HEK293 (cell line): ENCODE results near the gene FLRT1.

Source experiments
- CTCF ChIA-PET: fragments of 350-600 bp; formaldehyde crosslinking; extraction: SDS; loops from one replicate; lab custom pipeline; 2021; ENCODE audit warnings: antibody characterized with exemption; lab: Yijun Ruan, JAX
- POLR2A ChIA-PET: fragments of 300-600 bp; formaldehyde crosslinking; extraction: SDS; loops from one replicate; lab custom pipeline; 2020; ENCODE audit warnings: antibody characterized with exemption, inconsistent platforms; lab: Yijun Ruan, JAX
- H3K27ac ChIP-seq: fragments of 200-500 bp; sonication (Bioruptor generic); 2 replicates; pipeline ENCODE4 v1.5.1; 2014; ENCODE audit warnings: low read depth, low read length, control low read depth, inconsistent platforms; ENCODE audit errors: extremely low read depth
- H3K36me3 ChIP-seq, 2 experiments: fragments of 200-500 bp in 1 of 2; sonication (Bioruptor generic) in 1 of 2; 1 replicate in 1 of 2; 2 replicates in 1 of 2; pipeline ENCODE4 v1.5.1; 2014 to 2017; ENCODE audit warnings: inconsistent platforms in 2 of 2, low read length in 2 of 2; ENCODE audit not compliant: control insufficient read depth in 2 of 2, insufficient read depth in 1 of 2
- H3K4me1 ChIP-seq: fragments of 200-500 bp; sonication (Bioruptor generic); 2 replicates; pipeline ENCODE4 v1.5.1; 2014; ENCODE audit warnings: mild to moderate bottlenecking, low read length, inconsistent platforms; ENCODE audit not compliant: control insufficient read depth, insufficient read depth
- H3K4me3 ChIP-seq: 2 replicates; pipeline ENCODE4 v1.5.1; 2011; ENCODE audit warnings: low read depth, mild to moderate bottlenecking, control low read depth, low read length, moderate library complexity
- H3K9me3 ChIP-seq: fragments of 200-500 bp; sonication (Bioruptor generic); 2 replicates; pipeline ENCODE4 v1.5.1; 2014; ENCODE audit warnings: low read depth, low read length, inconsistent platforms; ENCODE audit not compliant: control insufficient read depth, insufficient read depth
- GLIS1 ChIP-seq: fragments of 450-650 bp; formaldehyde crosslinking; IDR thresholded peaks from 2 replicates; pipeline ENCODE4 v1.5.1; 2016; ENCODE audit warnings: missing biosample characterization, missing genetic modification characterization
- IKZF3 ChIP-seq: fragments of 450-650 bp; IDR thresholded peaks from 2 replicates; pipeline ENCODE4 v1.5.0; 2018; ENCODE audit warnings: missing biosample characterization, mild to moderate bottlenecking, missing genetic modification characterization, moderate library complexity
- KLF16 ChIP-seq: fragments of 450-650 bp; formaldehyde crosslinking; IDR thresholded peaks from 2 replicates; pipeline ENCODE4 v1.5.1; 2017; ENCODE audit warnings: missing biosample characterization, missing genetic modification characterization
- PRDM2 ChIP-seq: fragments of 450-650 bp; formaldehyde crosslinking; IDR thresholded peaks from 2 replicates; pipeline ENCODE4 v1.5.1; 2016; ENCODE audit warnings: missing biosample characterization, missing genetic modification characterization, borderline replicate concordance
- TRIM28 ChIP-seq: IDR thresholded peaks from 2 replicates; pipeline ENCODE4 v1.6.1; 2011; ENCODE audit warnings: low read length, control low read depth, borderline replicate concordance
- WT1 ChIP-seq: fragments of 450-650 bp; formaldehyde crosslinking; IDR thresholded peaks from 2 replicates; pipeline ENCODE4 v1.5.1; 2016; ENCODE audit warnings: missing biosample characterization, missing genetic modification characterization
- ZFHX2 ChIP-seq: fragments of 450-650 bp; formaldehyde crosslinking; conservative IDR thresholded peaks from 2 replicates; pipeline ENCODE4 v1.5.1; 2016; ENCODE audit warnings: missing biosample characterization, missing genetic modification characterization
- ZNF133 ChIP-seq: fragments of 450-650 bp; formaldehyde crosslinking; IDR thresholded peaks from 2 replicates; pipeline ENCODE4 v1.5.1; 2016; ENCODE audit warnings: missing biosample characterization, missing genetic modification characterization
- ZNF23 ChIP-seq: fragments of 450-650 bp; formaldehyde crosslinking; IDR thresholded peaks from 2 replicates; pipeline ENCODE4 v1.5.1; 2016; ENCODE audit warnings: missing biosample characterization, missing genetic modification characterization, borderline replicate concordance
- ZNF311 ChIP-seq: fragments of 450-650 bp; formaldehyde crosslinking; IDR thresholded peaks from 2 replicates; pipeline ENCODE4 v1.5.1; 2017; ENCODE audit warnings: missing biosample characterization, missing genetic modification characterization, borderline replicate concordance
- ZNF341 ChIP-seq: fragments of 450-650 bp; formaldehyde crosslinking; IDR thresholded peaks from 2 replicates; pipeline ENCODE4; 2016; ENCODE audit warnings: low read depth, missing biosample characterization, missing genetic modification characterization
- ZNF398 ChIP-seq: fragments of 450-650 bp; formaldehyde crosslinking; IDR thresholded peaks from 2 replicates; pipeline ENCODE4 v1.5.1; 2017; ENCODE audit warnings: missing biosample characterization, missing genetic modification characterization
- ZNF510 ChIP-seq: fragments of 450-650 bp; formaldehyde crosslinking; IDR thresholded peaks from 2 replicates; pipeline ENCODE4 v1.5.1; 2018; ENCODE audit warnings: mild to moderate bottlenecking, missing genetic modification characterization, missing biosample characterization; ENCODE audit not compliant: insufficient replicate concordance
- ZNF747 ChIP-seq: fragments of 450-650 bp; formaldehyde crosslinking; IDR thresholded peaks from 2 replicates; pipeline ENCODE4 v1.5.1; 2016; ENCODE audit warnings: missing biosample characterization, missing genetic modification characterization
- TF ChIP-seq, protein P1 (sequence below): fragments of 450-650 bp; formaldehyde crosslinking; IDR thresholded peaks from 2 replicates; pipeline ENCODE4 v1.5.1; 2017; ENCODE audit warnings: missing biosample characterization, mild to moderate bottlenecking, missing genetic modification characterization, moderate library complexity
- TF ChIP-seq, protein P2 (sequence below): fragments of 450-650 bp; formaldehyde crosslinking; IDR thresholded peaks from 2 replicates; pipeline ENCODE4 v1.5.1; 2016; ENCODE audit warnings: missing biosample characterization, missing genetic modification characterization

Gene FLRT1

GRCh38 chr11:64015935-64016845, 19.5 kb upstream of the FLRT1 start (continued):
- TF ChIP-seq ZNF311 (no peak), IKZF3 (tag by site-specific recombination) (no peak), ZNF510 (tag by site-specific recombination) (no peak), PRDM2 (tag by site-specific recombination) (no peak), GLIS1 (tag by site-specific recombination) (no peak)

- no peak overlapping the region for H3K4me3 ChIP-seq
- ChIA-PET CTCF (interaction anchor here (1.0 to 1.2 kb wide), 2 partner anchors 10 to 18 kb away, joined by 3 to 4 read pairs; no protein-coding TSS in a partner anchor), POLR2A (interaction anchor here (0.6 to 0.7 kb wide), 2 partner anchors 15 to 995 kb away, joined by 3 to 4 read pairs; no protein-coding TSS in a partner anchor)
- H3K4me1 ChIP-seq = no peaks in the 10 kb centered on the region
- H3K9me3 ChIP-seq = no peaks in the 10 kb centered on the region
- TF ChIP-seq ZFHX2 (tag by site-specific recombination) (peak; percentile 59), WT1 (tag by site-specific recombination) (no peak), ZNF341 (0 out of 2 replicates have a peak, but pooled peaks have one; percentile 57), ZNF398 (0 out of 2 replicates have a peak, but pooled peaks have one; percentile 0)
- no peaks in the 10 kb centered on the region for H3K36me3 ChIP-seq
- no peak overlapping the region for H3K27ac ChIP-seq
Measured at GRCh38 chr11:64017945-64018224, 17.8 kb upstream of the FLRT1 start.

- no peaks in the 10 kb centered on the region for H3K9me3 ChIP-seq
- H3K4me1 ChIP-seq = no peaks in the 10 kb centered on the region
- ChIA-PET POLR2A (interaction anchor here (0.7 to 1.1 kb wide), 2 partner anchors 14 to 16 kb away, joined by 3 read pairs; no protein-coding TSS in a partner anchor), CTCF (interaction anchor here (0.8 to 1.2 kb wide), 2 partner anchors 11 to 15 kb away, joined by 3 to 4 read pairs; no protein-coding TSS in a partner anchor)
- H3K27ac ChIP-seq = no peak overlapping the region
- H3K4me3 ChIP-seq = no peak overlapping the region
- no peaks in the 10 kb centered on the region for H3K36me3 ChIP-seq
- no peak for TF ChIP-seq TRIM28
- no peak for TF ChIP-seq ZNF133
- no peak for TF ChIP-seq ZNF341
- TF ChIP-seq WT1 (tag by site-specific recombination) = no peak
- TF ChIP-seq, protein P1, sequence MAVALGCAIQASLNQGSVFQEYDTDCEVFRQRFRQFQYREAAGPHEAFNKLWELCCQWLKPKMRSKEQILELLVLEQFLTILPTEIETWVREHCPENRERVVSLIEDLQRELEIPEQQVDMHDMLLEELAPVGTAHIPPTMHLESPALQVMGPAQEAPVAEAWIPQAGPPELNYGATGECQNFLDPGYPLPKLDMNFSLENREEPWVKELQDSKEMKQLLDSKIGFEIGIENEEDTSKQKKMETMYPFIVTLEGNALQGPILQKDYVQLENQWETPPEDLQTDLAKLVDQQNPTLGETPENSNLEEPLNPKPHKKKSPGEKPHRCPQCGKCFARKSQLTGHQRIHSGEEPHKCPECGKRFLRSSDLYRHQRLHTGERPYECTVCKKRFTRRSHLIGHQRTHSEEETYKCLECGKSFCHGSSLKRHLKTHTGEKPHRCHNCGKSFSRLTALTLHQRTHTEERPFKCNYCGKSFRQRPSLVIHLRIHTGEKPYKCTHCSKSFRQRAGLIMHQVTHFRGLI (tag by site-specific recombination) = no peak
- TF ChIP-seq, protein P2, sequence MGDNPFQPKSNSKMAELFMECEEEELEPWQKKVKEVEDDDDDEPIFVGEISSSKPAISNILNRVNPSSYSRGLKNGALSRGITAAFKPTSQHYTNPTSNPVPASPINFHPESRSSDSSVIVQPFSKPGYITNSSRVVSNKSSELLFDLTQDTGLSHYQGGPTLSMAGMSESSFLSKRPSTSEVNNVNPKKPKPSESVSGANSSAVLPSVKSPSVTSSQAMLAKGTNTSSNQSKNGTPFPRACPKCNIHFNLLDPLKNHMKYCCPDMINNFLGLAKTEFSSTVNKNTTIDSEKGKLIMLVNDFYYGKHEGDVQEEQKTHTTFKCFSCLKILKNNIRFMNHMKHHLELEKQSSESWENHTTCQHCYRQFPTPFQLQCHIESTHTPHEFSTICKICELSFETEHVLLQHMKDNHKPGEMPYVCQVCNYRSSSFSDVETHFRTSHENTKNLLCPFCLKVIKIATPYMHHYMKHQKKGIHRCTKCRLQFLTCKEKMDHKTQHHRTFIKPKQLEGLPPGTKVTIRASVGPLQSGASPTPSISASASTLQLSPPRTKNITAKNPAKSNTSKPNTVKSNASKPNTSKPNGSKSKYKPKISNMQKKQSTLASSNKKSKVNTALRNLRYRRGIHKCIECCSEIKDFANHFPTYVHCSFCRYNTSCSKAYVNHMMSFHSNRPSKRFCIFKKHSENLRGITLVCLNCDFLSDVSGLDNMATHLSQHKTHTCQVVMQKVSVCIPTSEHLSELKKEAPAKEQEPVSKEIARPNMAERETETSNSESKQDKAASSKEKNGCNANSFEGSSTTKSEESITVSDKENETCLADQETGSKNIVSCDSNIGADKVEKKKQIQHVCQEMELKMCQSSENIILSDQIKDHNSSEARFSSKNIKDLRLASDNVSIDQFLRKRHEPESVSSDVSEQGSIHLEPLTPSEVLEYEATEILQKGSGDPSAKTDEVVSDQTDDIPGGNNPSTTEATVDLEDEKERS (tag by site-specific recombination) = no peak
- TF ChIP-seq KLF16 (tag by site-specific recombination) = no peak
- no peak for TF ChIP-seq ZNF747 (tag by site-specific recombination)
- no peak for TF ChIP-seq ZNF23
Measured at GRCh38 chr11:64018310-64018709, 17.4 kb upstream of the FLRT1 start.
